Left colon (tissue), 2 donors: Measurements from ENCODE around the gene SLC39A9. TPM values are rescaled to one million over a fixed set of nuclear protein-coding genes. Genes with fewer than 3 reads are reported as not detected.
"Not testable (repeated sequence)": the region's sequence is repeated elsewhere in the genome, so short reads cannot be mapped to it uniquely, and the experiment has no call there.

Source experiments
- ATAC-seq: fragments of 200-7000 bp; cut with Tn5 transposase; one replicate; pipeline ENCODE4 v1.9.1; 2020; ENCODE audit warnings: mild to moderate bottlenecking, moderate library complexity
- DNase-seq, 2 donors: peaks; one replicate each; pipeline ENCODE4 v3.0.0-alpha.2; 2020
- intact Hi-C, 2 donors: fragments of 100-400 bp; cut with DNase I in 1 of 2; cut with micrococcal nuclease in 1 of 2; formaldehyde crosslinking; loops; one replicate each; pipeline versions ENCODE4 v1.11.2 to v1.14.0; 2022; cut with DNase I, micrococcal nuclease
- total RNA-seq, 2 donors: library from RNA; stranded (reverse); fragmentation: NEBNext Ultra II Directional; extraction: Animal tissue kit (Norgen Biotek cat#: 25700); gene quantifications; one replicate each; pipeline ENCODE4 v1.2.1, GENCODE V29; 2021
- donor health status: DM: no; HTN: no; CAD: no.
- donor health status: DM: yes; HTN: yes; CAD: no.

Gene SLC39A9
- total RNA-seq, 2 donors from 2014 or later = 80.7 to 84.5 TPM

DNA sequence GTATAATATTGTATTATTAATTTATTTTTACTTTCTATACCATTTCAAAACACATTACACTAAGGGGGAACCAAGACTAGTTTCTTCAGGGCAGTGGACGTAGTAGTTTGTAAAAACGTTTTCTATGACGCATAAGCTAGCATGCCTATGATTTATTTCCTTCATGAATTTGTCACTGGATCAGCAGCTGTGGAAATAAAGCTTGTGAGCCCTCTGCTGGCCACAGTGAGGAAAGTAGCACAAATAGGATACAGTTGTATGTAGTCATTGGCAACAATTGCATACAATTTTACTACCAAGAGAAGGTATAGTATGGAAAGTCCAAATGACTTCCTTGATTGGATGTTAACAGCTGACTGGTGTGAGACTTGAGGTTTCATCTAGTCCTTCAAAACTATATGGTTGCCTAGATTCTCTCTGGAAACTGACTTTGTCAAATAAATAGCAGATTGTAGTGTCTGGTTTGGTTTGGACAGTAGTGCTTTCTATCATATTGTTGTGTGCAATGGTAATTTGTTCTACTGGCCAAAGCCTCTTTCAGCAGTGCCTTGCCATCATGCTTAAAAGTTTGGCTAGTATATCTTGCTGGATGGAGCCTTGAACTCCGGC is 61.7 kb downstream of the SLC39A9 start:
- DNase-seq (peak; percentile 54 to 65), ATAC-seq (peak; percentile 96)
- intact Hi-C loops = loop anchor here in 1 of 2 donors (5.0 kb wide), 1 partner anchor 218 kb away; no protein-coding TSS in a partner anchor

- intact Hi-C loops = loop anchor here in 1 of 2 donors (5.0 kb wide), 1 partner anchor 222 kb away; no protein-coding TSS in a partner anchor
- no peak for DNase-seq
- no peak for ATAC-seq
These were observed 65.9 kb downstream of the SLC39A9 start for GRCh38 chr14:69464379-69464778.

- ATAC-seq (no peak), DNase-seq (no peak)
- intact Hi-C loops = loop anchor here in 1 of 2 donors (5.0 kb wide), 1 partner anchor 223 kb away; no protein-coding TSS in a partner anchor
These were observed 66.3 kb downstream of the SLC39A9 start for GRCh38 chr14:69464829-69465228.

- no peak for ATAC-seq
- intact Hi-C loops = no loop called here
- DNase-seq = no peak
These were observed 70.5 kb downstream of the SLC39A9 start for GRCh38 chr14:69468949-69469348.

- no peak for ATAC-seq
- DNase-seq = no peak
- intact Hi-C loops = no loop called here
These were observed 72.9 kb downstream of the SLC39A9 start for GRCh38 chr14:69471436-69471835.

GRCh38 chr14:69471916-69472315 is 73.4 kb downstream of the SLC39A9 start:
- intact Hi-C loops = no loop called here
- DNase-seq (no peak), ATAC-seq (no peak)

DNA sequence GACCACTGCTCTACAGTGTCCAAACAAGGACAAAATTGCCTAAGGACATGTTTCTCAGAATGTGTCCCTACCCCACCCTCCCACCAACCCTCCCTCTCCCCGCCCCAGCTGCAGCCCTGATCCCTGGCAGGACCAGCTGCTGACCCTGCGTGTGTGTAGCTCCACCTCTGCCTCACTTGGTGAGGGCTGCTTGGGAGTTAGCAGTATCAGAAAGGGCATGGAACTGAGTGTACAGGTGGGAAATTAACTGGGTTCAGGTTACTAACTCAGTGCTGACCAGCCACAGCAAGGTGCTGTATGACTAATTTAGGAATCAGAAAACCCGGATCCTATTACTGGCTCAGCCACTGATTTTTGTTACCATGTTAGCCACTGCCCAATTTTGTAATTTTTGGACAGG is 74.8 kb downstream of the SLC39A9 start:
- no peak for ATAC-seq
- no peak for DNase-seq
- intact Hi-C loops = no loop called here

DNA sequence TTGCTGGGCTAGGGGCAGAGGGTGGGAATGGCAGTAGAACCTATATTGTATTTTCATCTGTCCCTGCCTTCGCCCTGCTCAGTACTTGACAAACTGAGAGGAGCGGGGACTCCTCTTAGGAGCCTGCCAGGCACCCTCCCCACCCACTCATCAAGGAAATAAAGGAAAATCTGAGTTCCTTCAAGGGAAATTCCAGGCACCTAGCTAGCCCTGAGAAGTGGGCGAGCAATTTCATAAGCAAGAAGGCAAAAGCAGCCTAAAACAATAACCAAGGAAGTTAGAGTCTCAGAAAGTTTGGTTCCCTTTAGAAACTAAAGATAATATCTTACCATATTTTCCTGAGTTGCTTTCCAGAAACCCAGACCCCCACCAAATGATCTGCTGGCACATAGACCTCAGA is 75.5 kb downstream of the SLC39A9 start:
- intact Hi-C loops = no loop called here
- ATAC-seq = no peak
- no peak for DNase-seq

GRCh38 chr14:69475194-69475818 is 76.8 kb downstream of the SLC39A9 start:
- ATAC-seq (peak; percentile 41), DNase-seq (peak in 1 of 2 donors; percentile 9)
- intact Hi-C loops = no loop called here

- intact Hi-C loops, DNase-seq, ATAC-seq: not testable (repeated sequence)
These were observed 78.4 kb downstream of the SLC39A9 start for GRCh38 chr14:69476824-69477450.

- ATAC-seq, DNase-seq, intact Hi-C loops: not testable (repeated sequence)
These were observed 79.6 kb downstream of the SLC39A9 start for GRCh38 chr14:69478055-69478454.

- intact Hi-C loops = no loop called here
- DNase-seq (no peak), ATAC-seq (no peak)
These were observed 81.2 kb downstream of the SLC39A9 start for GRCh38 chr14:69479696-69480095.

GRCh38 chr14:69480136-69480535 is 81.6 kb downstream of the SLC39A9 start:
- ATAC-seq (no peak), DNase-seq (no peak)
- intact Hi-C loops = no loop called here

GRCh38 chr14:69481815-69482568 is 83.5 kb downstream of the SLC39A9 start:
- no peak for DNase-seq
- no peak for ATAC-seq
- intact Hi-C loops = no loop called here

- DNase-seq (peak; percentile 12 to 26), ATAC-seq (peak; percentile 55)
- intact Hi-C loops = no loop called here
These were observed 85.4 kb downstream of the SLC39A9 start for GRCh38 chr14:69483765-69484443.

- intact Hi-C loops = no loop called here
- ATAC-seq = peak; percentile 71
- DNase-seq = peak in 1 of 2 donors; percentile 15
These were observed 86.2 kb downstream of the SLC39A9 start, which contains the start of gene PLEKHD1 for GRCh38 chr14:69484444-69485314. Gene PLEKHD1 (plus strand): TSS chr14:69484728. CDS start chr14:69484966, 238 bp downstream.

GRCh38 chr14:69485315-69485660 is 86.8 kb downstream of the SLC39A9 start:
- ATAC-seq = no peak
- intact Hi-C loops = no loop called here
- DNase-seq = no peak

GRCh38 chr14:69485701-69486100 is 87.2 kb downstream of the SLC39A9 start:
- intact Hi-C loops = no loop called here
- DNase-seq = no peak
- no peak for ATAC-seq
